HG03342 (cell line): ENCODE results near the gene PXK.
"Not testable (repeated sequence)": the region's sequence is repeated elsewhere in the genome, so short reads cannot be mapped to it uniquely, and the experiment has no call there.

Source experiments
- ATAC-seq: cut with Tn5 transposase; IDR thresholded peaks from one replicate; pipeline ENCODE4 v1.9.1; 2021; ENCODE audit warnings: mild to moderate bottlenecking, moderate library complexity; ENCODE audit not compliant: unreplicated experiment

PXK gene

DNA sequence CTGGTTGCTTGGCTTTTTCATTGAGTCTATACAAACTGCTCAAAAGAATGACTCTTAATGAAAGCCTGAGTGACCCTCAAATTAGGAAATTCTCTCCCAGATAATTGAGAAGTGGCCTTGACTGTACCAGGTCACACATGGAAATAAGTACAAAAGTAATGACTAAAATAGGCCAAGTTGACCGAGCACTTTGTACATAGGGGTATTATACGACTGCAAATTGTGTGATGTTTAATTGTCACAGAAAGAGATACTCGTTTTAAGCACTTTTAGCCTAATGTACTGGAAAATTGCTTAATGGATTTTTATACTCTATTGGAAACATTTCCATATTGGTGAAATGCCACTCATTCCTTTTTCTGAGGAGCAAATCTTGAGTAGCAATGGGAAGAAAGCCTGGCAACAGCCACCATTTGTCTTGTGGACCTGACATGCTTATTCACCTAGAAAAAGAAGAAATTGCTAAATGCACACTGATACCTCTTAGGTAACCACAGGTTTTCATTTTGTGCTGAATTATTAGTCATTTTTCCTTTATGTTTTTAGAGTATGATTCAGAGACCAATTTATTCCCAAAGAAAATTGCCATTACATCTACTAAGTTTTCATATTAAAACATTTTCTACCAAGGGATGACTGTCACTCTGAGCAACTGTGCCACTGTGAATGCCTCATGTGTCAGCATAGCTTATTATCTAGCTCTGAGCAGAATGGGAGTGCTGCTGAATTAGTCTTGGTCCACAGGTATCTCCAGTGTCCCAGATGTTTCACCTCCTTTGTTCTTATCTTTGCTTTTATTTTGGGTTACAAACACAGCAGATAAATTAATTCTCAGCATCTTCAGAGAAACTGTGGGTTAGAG is 8.9 kb upstream of the PXK start:
- ATAC-seq, result no peak

DNA sequence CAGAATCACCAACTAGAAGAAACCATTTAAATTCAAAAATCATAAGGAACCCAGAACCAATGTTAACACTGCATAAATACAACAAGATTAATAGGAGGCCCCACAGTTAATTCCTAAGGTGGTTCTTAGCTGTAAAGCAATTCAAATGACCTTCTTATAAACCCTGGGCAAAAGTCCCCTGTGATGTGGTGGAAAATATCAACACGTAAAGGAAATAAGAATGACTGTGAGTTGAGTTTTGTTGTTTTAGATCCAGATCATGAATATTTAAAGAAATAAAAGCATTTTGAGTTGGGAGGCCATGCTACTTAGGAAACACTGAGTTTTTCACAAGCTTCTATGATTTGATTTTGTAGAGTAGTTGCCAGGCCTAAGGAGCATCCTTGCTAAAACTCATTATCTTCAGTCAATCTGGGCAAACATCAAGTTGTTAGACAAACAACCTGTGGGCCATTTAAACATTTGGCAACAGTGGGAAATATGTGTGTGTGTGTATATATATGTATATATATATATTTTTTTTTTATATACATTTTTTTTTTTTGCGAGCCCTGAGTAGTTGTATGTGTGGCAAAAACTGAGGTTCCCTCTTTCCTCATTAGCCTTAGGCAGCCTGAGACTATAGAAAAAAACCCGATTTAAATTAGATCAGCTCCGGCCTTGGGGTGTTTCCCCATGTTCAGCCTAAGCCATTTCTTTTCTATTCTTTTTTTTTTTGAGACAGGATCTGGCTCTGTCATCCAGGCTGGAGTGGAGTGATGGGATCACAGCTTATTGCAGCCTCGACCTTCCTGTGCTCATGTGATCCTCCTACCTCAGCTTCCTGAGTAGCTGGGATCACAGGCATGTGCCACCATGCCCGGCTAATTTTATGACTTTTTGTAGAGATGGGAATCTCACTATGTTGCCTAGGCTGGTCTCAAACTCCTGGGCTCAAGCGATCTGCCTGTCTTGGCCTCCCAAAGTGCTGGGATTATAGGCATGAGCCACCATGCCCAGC is 8.0 kb upstream of the PXK start:
- ATAC-seq, result no peak

DNA sequence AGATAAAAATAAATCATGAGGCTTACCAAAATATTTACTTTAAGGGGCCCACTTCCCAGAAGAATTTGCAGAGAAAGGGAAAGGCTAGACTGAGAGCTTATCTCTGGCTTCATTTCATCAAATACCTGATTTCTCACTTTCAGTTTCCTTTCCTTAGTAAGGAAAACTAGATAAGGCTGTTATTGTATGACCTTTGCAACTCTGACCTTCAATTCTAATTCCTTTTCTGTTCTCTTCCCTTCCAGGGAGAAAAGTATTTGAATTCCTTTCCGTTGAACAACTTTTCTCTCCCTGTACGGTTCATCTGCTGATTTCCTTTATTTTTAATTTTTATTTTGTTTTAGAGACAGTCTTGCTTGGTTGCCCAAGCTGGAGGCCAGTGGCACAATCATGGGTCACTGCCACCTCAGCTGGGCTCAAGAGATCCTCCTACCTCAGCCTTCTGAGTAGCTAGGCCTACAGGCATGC is 7.1 kb upstream of the PXK start:
- ATAC-seq, result no peak

DNA sequence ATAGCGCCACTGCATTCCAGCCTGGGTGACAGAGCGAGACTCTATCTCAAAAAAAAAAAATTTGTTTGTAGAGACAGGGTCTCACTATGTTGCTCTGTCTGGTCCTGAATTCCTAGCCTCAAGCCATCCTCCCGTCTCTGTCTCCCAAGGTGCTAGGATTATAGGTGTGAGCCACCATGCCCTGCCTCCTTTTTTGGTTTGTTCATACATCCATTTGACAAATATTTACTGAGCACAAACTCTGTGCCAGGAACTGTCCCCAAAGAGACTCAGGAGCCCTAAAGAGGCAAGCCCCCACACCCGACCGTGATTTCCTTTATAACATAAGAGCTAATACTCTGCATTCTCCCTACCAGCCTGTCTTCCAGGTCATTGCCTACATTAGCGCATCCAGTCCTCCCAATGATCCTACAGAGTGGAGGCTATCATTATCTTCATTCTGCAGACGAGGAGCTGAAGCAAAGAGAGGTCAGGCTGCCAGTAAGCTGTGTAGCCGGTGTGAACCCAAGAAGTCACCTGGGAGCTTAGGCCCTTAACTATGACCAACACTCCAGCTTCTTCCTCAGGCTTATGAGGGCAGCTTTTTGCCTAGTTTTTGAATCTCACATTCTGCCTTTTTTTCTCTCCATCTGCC is 6.3 kb upstream of the PXK start:
- no peak for ATAC-seq

DNA sequence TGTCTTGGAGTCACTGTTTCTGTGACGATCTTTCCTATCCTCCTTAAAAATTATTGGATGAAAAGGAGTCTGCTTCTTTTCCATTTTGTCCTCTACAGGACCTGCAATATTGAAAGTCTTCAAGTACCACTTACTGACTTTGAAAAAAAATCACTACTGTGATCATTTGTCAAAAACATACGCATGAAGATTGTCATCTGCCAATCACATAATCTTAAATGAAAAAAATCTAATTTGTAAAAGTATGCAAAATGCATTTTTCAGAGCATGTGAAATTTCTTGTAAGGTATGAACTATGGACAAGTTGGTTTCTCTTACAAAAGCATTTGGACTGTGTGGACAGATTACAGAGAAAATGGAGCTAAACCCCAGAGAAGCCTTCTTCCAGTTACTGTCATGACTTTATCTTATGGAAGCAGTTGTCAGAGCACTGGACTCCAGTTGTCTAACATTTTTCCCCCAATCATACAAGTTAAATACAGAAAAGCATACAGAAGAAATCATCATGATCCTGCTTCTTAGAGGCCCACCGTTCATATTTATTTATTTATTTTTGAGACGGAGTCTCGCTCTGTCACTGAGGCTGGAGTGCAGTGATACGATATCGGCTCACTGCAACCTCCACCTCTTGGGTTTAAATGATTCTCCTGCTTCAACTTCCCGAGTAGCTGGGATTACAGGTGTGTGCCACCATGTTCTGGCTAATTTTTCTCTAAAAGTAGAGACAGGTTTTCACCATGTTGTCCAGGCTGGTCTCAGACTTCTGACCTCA is 3.4 kb upstream of the PXK start:
- ATAC-seq, result no peak

DNA sequence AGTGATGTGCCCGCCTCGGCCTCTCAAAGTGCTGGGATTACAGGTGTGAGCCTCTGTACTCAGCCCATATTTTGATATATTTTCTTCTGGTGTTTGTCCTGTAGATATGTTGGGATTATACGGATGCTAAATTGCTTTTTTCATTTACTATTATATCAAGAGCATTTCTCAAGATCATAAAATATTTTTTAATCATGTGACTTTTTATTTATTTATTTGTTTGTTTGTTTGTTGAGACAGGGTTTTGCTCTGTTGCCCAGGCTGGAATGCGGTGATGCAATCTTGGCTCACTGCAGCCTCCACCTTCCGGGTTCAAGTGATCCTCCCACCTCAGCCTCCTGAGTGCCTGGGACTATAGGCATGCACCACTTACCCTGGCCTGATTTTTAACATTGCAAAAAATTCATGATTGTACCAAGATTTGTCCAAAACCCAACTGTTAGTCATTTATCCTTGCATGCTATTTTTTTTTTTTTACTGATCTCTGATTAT is 2.7 kb upstream of the PXK start:
- ATAC-seq, result no peak

DNA sequence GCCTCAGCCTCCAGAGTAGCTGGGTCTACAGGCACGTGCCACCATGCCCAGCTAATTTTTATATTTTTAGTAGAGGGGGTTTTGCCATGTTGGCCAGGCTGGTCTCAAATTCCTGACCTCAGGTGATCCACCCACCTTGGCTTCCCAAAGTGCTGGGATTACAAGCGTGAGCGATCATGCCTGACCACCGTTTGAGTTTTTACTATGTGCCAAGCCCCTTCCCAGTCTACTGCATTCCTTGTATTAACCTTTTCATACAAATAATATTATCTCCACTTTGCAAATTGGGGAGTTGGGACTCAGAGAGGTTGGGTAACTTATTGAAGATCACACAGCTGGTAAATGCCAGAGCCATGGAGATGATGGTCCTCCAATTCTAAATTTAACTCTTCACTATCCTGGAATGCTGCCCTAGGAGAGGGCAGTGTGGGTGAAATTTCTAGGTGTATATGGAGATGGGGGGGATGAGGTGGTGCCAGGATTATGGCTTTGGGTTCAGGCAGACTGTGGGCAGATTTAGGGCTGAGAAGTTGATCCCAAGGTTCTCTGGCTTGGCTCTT is 1.0 kb upstream of the PXK start:
- no peak for ATAC-seq

DNA sequence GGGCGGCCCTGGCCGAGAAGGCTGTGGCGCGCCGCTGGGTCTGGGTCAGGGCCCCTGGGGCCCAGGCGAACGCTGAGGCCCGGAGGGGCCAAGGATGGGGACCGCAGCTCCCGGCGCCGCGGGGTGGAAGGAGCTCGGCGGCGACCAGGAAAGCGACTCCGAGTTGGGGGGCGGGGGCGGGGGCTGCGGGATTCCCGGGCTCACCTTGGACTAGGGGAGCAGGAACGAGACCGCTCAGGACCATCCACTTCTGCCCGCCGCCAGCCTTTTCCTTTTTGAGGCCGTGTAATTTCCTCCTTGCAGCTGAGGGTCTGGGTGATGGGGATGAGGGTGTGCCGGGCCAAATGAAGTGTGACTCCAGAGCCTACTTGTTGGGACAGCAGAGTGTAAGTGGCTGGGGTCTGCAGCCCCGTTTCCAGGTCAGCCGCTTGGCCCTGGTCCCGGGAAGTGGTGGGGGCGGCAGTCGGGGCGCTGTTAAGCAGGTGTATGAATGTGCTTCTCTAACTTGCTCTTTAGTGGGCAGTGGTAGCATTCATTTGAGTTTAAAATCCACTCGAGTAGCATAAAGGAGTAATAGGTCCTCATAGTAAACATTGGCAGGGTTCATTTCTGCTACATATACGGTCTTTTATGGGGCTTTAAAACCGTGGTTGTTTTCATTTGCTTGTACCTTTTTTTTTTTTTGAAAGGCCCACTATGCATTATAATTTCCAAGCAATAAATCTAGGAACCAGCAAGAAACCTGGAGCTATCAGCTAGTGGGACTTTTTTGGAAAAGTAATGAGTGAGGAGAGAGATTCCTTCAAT is 717 bp downstream of the PXK start:
- ATAC-seq, result peak; percentile 31

DNA sequence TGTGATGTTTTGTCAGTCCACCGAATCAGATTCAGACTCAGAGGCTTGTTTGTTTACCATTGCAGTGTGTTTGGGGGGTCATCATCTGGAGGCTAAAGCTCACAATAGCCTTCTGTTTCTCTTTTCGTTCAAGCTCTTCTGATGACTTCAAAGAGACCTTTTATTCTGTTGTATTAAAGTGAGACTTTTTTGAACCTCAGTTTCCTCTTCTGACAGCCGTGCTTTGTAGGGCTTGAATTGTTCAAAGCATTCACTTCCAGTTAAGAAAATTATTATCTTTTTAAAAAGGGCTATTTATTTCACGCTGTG is 1.3 kb downstream of the PXK start:
- ATAC-seq, result no peak

DNA sequence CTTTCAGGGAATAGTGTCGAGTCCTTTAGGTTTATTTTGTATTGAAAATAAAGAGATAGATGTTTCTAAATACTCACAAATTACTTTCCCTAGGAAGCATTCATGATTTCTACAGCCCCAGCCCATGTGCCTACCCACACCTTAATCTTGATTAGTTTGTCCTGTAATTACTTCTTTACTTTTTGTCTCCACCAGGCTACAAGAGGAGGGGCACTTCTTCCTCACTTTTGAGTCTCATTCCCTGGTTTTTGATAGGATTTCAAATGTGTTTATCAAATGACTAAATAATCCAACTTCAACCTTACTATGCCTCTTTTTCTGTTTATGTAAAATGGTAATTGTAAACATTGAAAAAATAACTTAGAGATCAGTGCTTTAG is 1.8 kb downstream of the PXK start:
- no peak for ATAC-seq

DNA sequence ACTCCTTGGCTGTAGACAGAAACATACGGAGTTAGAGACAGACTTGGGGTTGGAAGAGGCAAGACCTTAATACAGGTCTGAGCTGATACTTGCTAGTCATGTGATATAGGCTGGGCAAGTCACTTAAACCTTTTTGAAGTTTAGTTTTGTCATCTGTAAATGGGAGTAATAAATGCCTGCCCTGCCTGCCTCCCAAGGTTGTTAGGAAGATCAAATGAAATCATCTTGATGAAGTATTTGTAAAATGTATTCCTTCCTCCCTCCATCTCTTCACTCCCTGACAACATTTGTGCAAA is 2.9 kb downstream of the PXK start:
- ATAC-seq, result no peak

DNA sequence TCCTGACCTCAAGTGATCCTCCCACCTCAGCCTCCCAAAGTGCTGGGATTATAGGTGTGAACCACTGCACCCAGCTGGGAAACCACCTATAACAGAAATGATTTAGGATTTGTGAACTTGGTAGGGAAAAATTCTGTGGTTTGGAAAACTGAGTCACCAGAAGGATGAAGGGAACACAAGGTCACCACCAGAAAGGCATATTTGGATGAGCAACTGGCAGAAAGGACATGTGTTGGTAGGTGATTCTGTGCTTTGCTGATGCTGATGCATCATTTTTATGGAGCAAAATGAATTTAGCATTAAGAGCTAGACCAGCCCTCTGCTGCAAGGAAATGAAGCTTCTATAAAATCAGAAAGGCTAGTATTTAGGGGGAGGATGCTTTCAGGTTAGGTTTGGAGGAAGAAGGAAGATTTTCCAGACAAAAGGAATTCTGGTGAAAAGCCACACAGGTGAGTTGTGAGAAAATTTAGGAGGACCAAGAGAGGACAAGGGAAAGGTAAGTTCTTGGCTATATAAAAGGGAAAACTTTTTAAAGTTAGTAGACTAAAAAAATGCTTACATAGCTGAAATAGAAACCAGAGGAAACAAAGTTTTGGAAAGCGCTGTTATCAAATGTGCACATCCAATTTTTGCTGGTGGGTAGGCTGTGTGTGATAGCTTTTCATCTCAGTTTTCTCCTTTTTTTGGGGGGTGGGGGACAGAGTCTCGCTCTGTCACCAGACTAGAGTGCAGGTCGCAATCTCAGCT is 3.6 kb downstream of the PXK start:
- ATAC-seq, result no peak

DNA sequence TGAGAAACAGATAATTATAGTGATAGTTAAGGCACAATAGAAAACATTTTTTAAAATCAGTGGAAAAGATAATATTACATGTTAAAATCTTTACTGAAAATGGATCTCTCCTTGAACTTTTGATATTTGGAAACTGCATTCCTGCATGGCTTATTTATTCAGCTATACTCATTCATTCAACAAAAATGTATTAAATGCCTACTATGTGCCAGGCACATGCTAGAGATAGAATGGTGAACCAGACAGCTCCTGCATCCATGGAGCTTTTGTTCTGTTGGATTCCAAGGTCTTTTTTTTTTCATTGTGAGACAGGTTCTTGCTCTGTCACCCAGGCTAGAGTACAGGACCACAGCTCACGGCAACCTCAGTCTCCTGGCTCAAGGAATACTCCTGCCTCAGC is 4.5 kb downstream of the PXK start:
- ATAC-seq, result no peak

DNA sequence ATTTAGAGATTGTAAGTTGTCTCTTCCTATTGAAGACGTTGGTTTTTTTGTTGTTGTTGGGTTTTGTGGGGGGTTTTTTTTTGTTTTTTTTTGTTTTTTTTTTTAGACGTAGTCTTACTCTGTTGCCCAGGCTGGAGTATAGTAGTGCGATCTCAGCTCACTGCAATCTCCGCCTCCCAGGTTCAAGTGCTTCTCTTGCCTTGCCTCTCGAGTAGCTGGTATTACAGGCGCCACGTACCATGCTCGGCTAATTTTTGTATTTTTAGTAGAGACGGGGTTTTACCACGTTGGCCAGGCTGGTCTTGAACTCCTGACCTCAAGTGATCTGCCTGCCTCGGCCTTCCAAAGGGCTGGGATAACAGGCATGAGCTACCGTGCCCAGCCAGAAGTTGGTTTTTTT is 6.5 kb downstream of the PXK start:
- not testable (repeated sequence) for ATAC-seq

DNA sequence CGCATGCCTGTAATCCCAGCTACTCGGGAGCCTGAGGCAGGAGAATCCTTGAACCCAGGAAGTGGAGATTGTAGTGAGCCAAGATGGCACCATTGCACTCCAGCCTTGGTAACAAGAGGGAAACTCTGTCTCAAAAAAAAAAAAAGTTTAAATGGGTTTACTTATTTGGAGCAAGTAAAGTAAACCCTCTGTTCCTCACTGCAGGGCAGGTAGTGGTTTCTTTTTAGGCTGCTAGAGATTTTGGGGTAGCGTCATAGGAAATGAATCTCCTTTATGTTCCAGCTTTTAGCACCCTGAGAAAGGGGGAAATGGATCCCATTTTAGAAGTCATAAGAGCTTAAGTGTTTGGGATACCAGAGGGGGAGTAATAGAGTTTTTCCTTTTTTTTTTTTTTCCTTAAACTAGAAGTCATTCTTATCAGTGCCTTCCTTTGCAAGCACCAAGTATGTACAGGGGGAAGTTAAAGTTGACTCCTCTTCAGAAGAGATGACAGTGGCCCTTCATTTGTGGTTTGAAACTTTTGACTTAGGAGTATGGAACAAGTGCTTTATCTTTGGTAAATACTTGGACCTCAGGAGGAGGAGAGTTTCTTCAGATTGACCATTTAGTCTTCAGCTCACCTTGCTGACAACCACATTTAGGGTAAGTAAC is 8.0 kb downstream of the PXK start:
- ATAC-seq, result no peak

DNA sequence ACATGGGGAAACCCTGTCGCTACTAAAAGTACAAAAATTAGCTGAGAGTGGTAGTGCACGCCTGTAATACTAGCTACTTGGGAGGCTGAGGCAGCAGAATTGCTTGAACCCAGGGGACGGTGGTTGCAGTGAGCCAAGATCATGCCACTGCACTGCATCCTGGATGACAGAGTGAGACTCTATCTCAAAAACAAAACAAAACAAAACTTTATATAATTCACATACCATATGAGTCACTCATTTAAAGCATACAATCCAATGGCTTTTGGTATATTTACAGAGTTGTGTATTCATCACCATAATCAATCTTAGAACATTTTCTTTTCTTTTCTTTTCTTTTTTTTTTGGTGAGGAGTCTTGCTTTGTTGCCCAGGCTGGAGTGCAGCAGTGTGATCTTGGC is 8.7 kb downstream of the PXK start:
- no peak for ATAC-seq

DNA sequence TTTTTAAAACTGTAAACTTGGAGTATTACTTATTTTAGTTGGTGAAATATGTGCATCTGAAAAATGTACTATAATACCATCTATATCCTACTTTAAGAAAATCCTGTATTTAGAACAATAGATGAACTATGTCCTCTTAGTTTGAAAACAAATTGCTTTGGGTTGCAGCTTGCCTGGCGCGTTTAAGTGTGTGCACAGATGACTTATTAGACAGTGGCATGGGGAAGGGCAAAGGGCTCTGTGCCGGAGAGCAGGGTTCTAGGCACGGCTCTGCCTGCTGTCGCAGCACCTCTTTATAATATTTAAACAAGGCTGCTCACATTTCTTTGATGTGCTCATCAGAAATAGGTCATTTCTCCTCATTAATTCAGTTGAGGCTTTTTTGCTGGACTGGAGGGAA is 10.0 kb downstream of the PXK start:
- no peak for ATAC-seq

DNA sequence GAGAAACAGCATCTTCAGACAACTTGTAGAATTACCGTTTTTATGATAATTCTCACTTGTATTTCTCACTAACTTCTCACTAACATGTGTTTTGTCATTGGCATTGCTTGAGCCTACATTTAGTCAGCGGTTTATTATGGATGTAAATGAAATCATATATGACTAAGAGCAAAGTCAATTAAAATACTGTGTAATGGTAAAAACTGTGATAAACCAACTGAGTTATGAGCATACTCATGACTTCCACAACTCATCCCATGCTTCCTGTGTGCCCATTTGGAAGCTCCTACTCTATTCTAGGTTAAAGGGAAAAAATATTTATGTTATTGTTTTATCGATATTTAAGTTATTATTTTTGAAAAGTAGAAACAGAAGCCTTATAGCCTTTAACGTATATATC is 12.8 kb downstream of the PXK start:
- ATAC-seq, result no peak
